ENCODE measurements around the gene DPT.

DNA sequence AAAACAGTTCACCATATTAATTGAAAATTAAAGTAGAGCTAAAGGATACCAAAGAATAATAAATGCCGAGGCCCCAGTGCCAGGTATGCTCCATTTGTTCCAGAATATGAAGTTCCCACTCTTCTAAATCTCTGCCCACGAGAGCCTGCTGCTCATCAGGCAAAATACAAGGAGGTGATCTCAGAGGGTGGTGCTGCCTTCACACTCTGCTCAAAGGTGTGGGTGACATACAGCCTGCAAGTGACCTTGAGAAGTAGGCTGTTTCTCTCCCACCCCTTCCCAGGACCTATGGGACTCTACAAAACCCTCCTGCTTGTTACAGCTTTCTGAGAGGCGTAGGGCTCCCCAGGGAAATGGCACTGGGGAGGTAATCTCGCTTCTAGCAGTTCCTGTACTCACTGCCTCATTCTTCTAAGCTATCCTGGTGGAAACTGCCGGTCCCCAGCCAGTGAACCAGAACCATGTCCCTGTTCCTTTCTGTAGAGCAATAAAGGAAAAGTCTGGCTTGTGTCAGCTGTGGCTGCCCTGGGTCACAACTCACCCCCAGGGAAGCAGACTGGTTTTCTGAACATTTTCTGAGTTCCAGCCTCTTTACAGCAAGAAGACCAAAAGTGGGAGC, 26.9 kb upstream of the DPT start:
- no peak for TF ChIP-seq PKNOX1 (IDR thresholded peaks at IDR 0.05)
- no peak for TF ChIP-seq SUZ12 (IDR thresholded peaks at IDR 0.05)
- TF ChIP-seq SP1 (IDR thresholded peaks at IDR 0.05) = no peak
- TF ChIP-seq FOXM1 (IDR thresholded peaks at IDR 0.05; ENCODE audit: borderline replicate concordance) = no peak
- TF ChIP-seq FOXA1 (IDR thresholded peaks at IDR 0.05) = no peak
- no peak for TF ChIP-seq NFRKB (IDR thresholded peaks at IDR 0.05)
- TF ChIP-seq CTBP1 (IDR thresholded peaks at IDR 0.05; ENCODE audit: borderline replicate concordance) = no peak

All from HEK293T (cell line).